Spleen (tissue), 11 donors: ENCODE results near the gene N4BP2L2. TPM values are rescaled to one million over a fixed set of nuclear protein-coding genes. Genes with fewer than 3 reads are reported as not detected.

Experiments
- DNase-seq: peaks from one replicate; pipeline ENCODE4 v3.0.0-alpha.2; 2020
- H3K27ac ChIP-seq, 8 donors: fragments of 200-600 bp; sonication (generic) in 7 of 8; 1 replicate in 4 of 8; 2 replicates in 4 of 8; pipeline versions ENCODE4 v1.5.0 to v1.8.0; 2016 to 2021; ENCODE audit warnings: inconsistent platforms in 4 of 8, mild to moderate bottlenecking in 4 of 8, moderate library complexity in 1 of 8
- H3K27me3 ChIP-seq, 7 donors: fragments of 200-600 bp; sonication (generic) in 6 of 7; replicated peaks in 1 of 7; 1 replicate in 4 of 7; 2 replicates in 3 of 7; pipeline versions ENCODE4 v1.5.0 to v1.8.0; 2016 to 2021; ENCODE audit warnings: inconsistent platforms in 3 of 7, mild to moderate bottlenecking in 1 of 7
- H3K36me3 ChIP-seq, 6 donors: fragments of 200-600 bp; sonication (generic) in 5 of 6; 1 replicate in 4 of 6; 2 replicates in 2 of 6; pipeline versions ENCODE4 v1.5.0 to v1.8.0; 2016 to 2021; ENCODE audit warnings: inconsistent platforms in 2 of 6
- H3K4me1 ChIP-seq, 6 donors: fragments of 200-600 bp; sonication (generic) in 5 of 6; 1 replicate in 3 of 6; 2 replicates in 3 of 6; pipeline versions ENCODE4 v1.5.0 to v1.8.0; 2016 to 2021; ENCODE audit warnings: inconsistent platforms in 3 of 6
- H3K4me3 ChIP-seq, 8 donors: fragments of 200-600 bp; sonication (generic) in 7 of 8; 1 replicate in 4 of 8; 2 replicates in 4 of 8; pipeline versions ENCODE4 v1.5.0 to v1.8.0; 2016 to 2021; ENCODE audit warnings: inconsistent platforms in 4 of 8, mild to moderate bottlenecking in 4 of 8, moderate library complexity in 2 of 8
- H3K9me3 ChIP-seq, 8 donors: fragments of 200-600 bp; sonication (generic) in 7 of 8; 1 replicate in 4 of 8; 2 replicates in 4 of 8; pipeline versions ENCODE4 v1.5.0 to v1.8.0; 2016 to 2021; ENCODE audit warnings: inconsistent platforms in 4 of 8
- CTCF ChIP-seq, 11 experiments: fragments of 200-600 bp in 7 of 11; fragments of 450-650 bp in 4 of 11; sonication (generic) in 4 of 11; IDR thresholded peaks in 8 of 11; conservative IDR thresholded peaks in 3 of 11; 1 replicate in 7 of 11; 2 replicates in 4 of 11; pipeline versions ENCODE4 v1.4.0 to v1.8.0; 2016 to 2021; ENCODE audit warnings: antibody characterized with exemption in 11 of 11, inconsistent platforms in 4 of 11, mild to moderate bottlenecking in 1 of 11
- POLR2A ChIP-seq, 3 donors: fragments of 450-650 bp; IDR thresholded peaks; one replicate each; pipeline ENCODE4 v1.5.1; 2017; ENCODE audit warnings: antibody characterized with exemption in 3 of 3, mild to moderate bottlenecking in 1 of 3
- POLR2AphosphoS5 ChIP-seq, 3 donors: sonication (generic); formaldehyde crosslinking; IDR thresholded peaks; one replicate each; pipeline ENCODE4 v1.5.1; 2017; ENCODE audit warnings: antibody characterized with exemption in 3 of 3
- WGBS, 5 donors: extraction: QIAGEN DNeasy Blood & Tissue Kit in 3 of 5; methylation state at CpG; one replicate each; pipeline versions ENCODE4 v1.1.5 to v1.1.7; 2013 to 2018; 5-methylcytosine and 5-hydroxymethylcytosine counted together
- intact Hi-C: fragments of 100-400 bp; cut with DNase I; formaldehyde crosslinking; loops from one replicate; pipeline ENCODE4 v1.15.0; 2023; ENCODE audit warnings: low total_unique reads
- polyA plus RNA-seq, 3 donors: library from polyadenylated mRNA; stranded (reverse); fragments of 200-250 nt; gene quantifications; one replicate each; pipeline ENCODE4 v1.2.1, GENCODE V29; 2013
- total RNA-seq, 7 donors: library from RNA; depleted of rRNA in 3 of 7; stranded (reverse); fragments of >200 nt in 3 of 7; fragmentation: NEBNext Ultra II Directional in 4 of 7; extraction: Animal tissue kit (Norgen Biotek cat#: 25700) in 4 of 7; gene quantifications; one replicate each; pipeline versions ENCODE4 v1.1.0 to v1.2.1, GENCODE V29; 2016 to 2021
- donor health status: healthy with polysubstance abuse.
- donor health status: DM: no; HTN: no; CAD: no; lungs with moderate emphysema.
- donor health status: DM: no; HTN: no; CAD: no.
- donor health status: Bipolar disorder and iron deficiency.
- donor health status: healthy.
- donor health status: DM: no; HTN: no; CAD: no.
- donor health status: DM: yes; HTN: yes; CAD: no.

Gene N4BP2L2
- total and polyA plus RNA-seq, 10 donors = 49.3 to 506 (median 185) TPM

- TF ChIP-seq POLR2AphosphoS5 (IDR thresholded peaks at IDR 0.05) (no peak), CTCF (IDR thresholded peaks at IDR 0.05 in 8 of 11, conservative IDR thresholded peaks at IDR 0.05 in 3 of 11) (no peak), POLR2A (IDR thresholded peaks at IDR 0.05) (no peak)
- H3K4me3 ChIP-seq = no peak overlapping the region
- H3K4me1 ChIP-seq = peaks cover 0 to 8% (median 0%) of the 10 kb centered on the region in 6 donors
- H3K27me3 ChIP-seq = no peaks in the 10 kb centered on the region
- H3K9me3 ChIP-seq = no peaks in the 10 kb centered on the region
- no peak overlapping the region for H3K27ac ChIP-seq
- peaks cover 0 to 7% (median 0%) of the 10 kb centered on the region in 6 donors for H3K36me3 ChIP-seq
- 8 to 42% (median 15%) methylated on average over 1 of the region's 1 CpG for WGBS, 5 donors
- intact Hi-C loops = no loop called here
- no peak for DNase-seq
These were observed 41.9 kb downstream of the N4BP2L2 start for GRCh38 chr13:32496599-32497160.

DNA sequence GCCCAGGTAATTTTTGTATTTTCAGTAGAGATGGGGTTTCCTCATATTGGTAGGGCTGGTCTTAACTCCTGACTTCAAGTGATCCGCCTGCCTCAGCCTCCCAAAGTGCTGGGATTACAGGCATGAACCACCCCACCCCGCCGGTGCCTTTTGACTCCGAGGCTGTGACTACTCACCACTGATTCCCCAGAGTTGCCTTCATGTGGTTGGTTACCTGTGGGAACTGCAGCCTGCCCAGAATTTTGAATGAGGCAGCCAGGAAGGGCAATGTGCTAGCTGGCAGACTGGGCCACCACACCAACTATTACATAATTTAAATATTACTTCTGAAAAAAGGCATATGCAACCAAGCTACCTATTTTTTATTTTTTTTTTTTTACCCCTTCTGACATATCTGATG, 42.8 kb downstream of the N4BP2L2 start:
- Histone ChIP-seq H3K9me3 (no peaks in the 10 kb centered on the region), H3K4me3 (no peak overlapping the region), H3K36me3 (no peaks in the 10 kb centered on the region), H3K27me3 (no peaks in the 10 kb centered on the region), H3K4me1 (peaks cover 0 to 8% (median 0%) of the 10 kb centered on the region in 6 donors), H3K27ac (no peak overlapping the region)
- DNase-seq = no peak
- intact Hi-C loops = no loop called here
- TF ChIP-seq POLR2AphosphoS5 (IDR thresholded peaks at IDR 0.05) = no peak
- no peak for TF ChIP-seq CTCF (IDR thresholded peaks at IDR 0.05 in 8 of 11, conservative IDR thresholded peaks at IDR 0.05 in 3 of 11)
- 96 to 98% (median 97%) methylated on average over 4 of the region's 4 CpGs for WGBS, 5 donors

GRCh38 chr13:32495429-32495828, 43.2 kb downstream of the N4BP2L2 start:
- Histone ChIP-seq H3K27ac (no peak overlapping the region), H3K9me3 (no peaks in the 10 kb centered on the region), H3K4me1 (peaks cover 0 to 8% (median 0%) of the 10 kb centered on the region in 6 donors), H3K36me3 (no peaks in the 10 kb centered on the region), H3K4me3 (no peak overlapping the region), H3K27me3 (no peaks in the 10 kb centered on the region)
- TF ChIP-seq CTCF (IDR thresholded peaks at IDR 0.05 in 8 of 11, conservative IDR thresholded peaks at IDR 0.05 in 3 of 11) (no peak), POLR2A (IDR thresholded peaks at IDR 0.05) (no peak), POLR2AphosphoS5 (IDR thresholded peaks at IDR 0.05) (no peak)
- WGBS, 5 donors = 90 to 94% (median 92%) methylated on average over 5 of the region's 5 CpGs
- intact Hi-C loops = no loop called here
- DNase-seq = peak; percentile 53

GRCh38 chr13:32491028-32491427, 47.6 kb downstream of the N4BP2L2 start:
- intact Hi-C loops = no loop called here

More at GRCh38 chr13:32491028-32491427, 47.6 kb downstream of the N4BP2L2 start:
- Histone ChIP-seq H3K4me3 (no peak overlapping the region), H3K27ac (no peak overlapping the region), H3K4me1 (no peaks in the 10 kb centered on the region), H3K36me3 (no peaks in the 10 kb centered on the region), H3K9me3 (no peaks in the 10 kb centered on the region), H3K27me3 (no peaks in the 10 kb centered on the region)
- WGBS, 5 donors = 94 to 100% (median 95%) methylated on average over 1 of the region's 1 CpG
- TF ChIP-seq POLR2AphosphoS5 (IDR thresholded peaks at IDR 0.05) = no peak
- TF ChIP-seq POLR2A (IDR thresholded peaks at IDR 0.05) = no peak
- TF ChIP-seq CTCF (IDR thresholded peaks at IDR 0.05 in 8 of 11, conservative IDR thresholded peaks at IDR 0.05 in 3 of 11) = no peak
- no peak for DNase-seq
